Fibroblast of pulmonary artery (primary cell): ENCODE measurements around the gene FOXD4L3.
"Not testable (repeated sequence)": the region's sequence is repeated elsewhere in the genome, so short reads cannot be mapped to it uniquely, and the experiment has no call there.

Experiments used
- DNase-seq: peaks from one replicate; pipeline ENCODE4 v3.0.0-alpha.2; 2010; ENCODE audit warnings: low read depth
- H3K4me3 ChIP-seq: replicated peaks from 2 replicates; pipeline ENCODE4 v1.5.1; 2011; ENCODE audit warnings: low read depth, mild to moderate bottlenecking, control low read depth, low read length, moderate library complexity

Gene FOXD4L3

DNA sequence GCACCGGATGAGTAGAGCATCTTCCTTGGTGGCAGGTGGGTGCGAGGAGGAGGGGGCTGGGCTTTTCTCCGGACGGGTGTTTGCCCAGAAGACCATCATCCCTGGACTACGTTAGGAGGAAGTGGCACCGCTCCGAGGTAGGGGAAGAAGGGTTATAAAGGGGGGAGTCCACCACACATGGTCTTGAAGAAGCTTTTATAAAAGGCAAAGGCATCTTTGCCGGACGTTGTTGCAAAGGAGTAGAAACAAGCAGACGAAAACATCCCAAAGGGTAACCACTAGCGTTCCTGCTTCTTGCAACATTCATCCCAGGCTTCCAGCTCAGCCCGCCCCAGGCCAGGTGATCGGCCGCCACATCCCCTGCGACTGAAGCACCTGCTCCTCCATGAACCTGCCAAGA lies at the start of gene FOXD4L3:
Gene FOXD4L3, plus strand, starts transcription at position 301 of the 400 bp plus-strand sequence. Its CDS starts 85 bp downstream, at position 386.
- not testable (repeated sequence) for DNase-seq, H3K4me3 ChIP-seq

DNA sequence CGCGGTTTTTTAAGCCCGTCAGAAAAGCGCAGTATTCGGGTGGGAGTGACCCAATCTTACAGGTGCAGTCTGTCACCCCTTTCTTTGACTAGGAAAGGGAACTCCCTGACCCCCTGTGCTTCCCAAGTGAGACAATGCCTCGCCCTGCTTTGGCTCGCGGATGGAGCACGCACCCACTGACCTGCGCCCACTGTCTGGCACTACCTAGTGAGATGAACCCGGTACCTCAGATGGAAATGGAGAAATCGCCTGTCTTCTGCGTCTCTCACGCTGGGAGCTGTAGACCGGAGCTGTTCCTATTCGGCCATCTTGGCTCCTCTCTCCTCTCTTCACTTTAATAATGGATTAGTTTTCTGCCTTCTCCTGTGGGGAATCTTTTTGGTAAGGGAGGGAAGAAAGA lies 21.6 kb upstream of the FOXD4L3 start:
- DNase-seq, H3K4me3 ChIP-seq: not testable (repeated sequence)

DNA sequence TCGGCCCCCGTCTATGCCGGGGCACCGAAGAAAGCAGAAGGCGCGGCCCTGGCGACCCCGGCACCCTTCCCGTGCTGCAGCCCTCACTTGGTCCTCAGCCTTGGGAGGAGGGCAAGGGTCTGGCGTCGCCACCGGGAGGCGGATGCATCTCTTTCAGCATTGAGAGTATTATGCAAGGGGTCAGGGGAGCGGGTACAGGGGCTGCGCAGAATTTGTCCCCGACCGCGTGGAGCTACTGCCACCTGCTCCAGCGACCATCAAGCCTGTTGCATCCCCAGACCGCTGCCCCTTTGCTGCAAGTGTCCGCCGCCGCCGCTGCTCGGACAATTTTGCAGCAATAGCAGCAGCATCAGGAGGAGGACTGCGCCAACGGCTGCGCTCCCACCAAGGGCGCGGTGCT lies 1.1 kb downstream of the FOXD4L3 start:
- DNase-seq, result not testable (repeated sequence)

DNA sequence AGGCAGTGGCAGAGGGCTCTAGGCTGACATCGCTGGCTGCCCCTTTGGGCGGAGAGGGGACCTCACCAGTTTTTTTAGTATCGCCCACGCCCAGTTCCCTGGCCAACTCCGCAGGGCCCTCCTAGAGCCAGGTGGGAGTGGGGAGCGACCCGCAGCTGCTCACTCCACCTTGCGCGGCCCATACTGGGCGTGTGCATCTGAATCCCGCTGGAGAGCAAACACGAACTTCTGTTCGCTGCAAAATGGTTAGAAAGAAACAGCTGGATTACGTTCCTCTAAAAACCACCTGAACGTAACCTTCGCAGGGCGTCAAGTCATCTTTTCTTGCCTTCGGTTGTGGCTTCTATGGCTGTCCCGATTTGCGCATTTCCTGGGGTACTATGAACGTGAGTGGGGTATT lies 1.5 kb downstream of the FOXD4L3 start:
- not testable (repeated sequence) for DNase-seq, H3K4me3 ChIP-seq

More for the DNA sequence above, 1.1 kb downstream of the FOXD4L3 start:
- H3K4me3 ChIP-seq, result not testable (repeated sequence)

DNA sequence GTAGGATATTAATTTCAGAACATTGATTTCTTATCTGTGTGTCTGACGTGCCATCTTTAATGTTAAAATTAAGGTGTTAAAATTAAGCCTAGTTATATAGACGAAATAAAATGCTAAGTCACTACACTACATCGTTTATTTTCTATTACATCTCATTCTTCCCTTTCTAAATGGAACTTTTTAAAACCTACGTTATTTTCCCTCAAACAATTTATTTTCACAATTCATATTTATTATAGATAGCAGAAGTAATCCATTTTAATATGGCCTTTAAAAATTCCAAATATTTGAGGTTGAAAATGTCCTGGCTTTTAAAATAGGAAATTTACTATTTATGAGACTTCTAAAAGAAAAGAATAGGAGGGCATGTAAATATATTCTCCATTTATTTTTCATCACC lies 2.1 kb downstream of the FOXD4L3 start:
- not testable (repeated sequence) for DNase-seq, H3K4me3 ChIP-seq

DNA sequence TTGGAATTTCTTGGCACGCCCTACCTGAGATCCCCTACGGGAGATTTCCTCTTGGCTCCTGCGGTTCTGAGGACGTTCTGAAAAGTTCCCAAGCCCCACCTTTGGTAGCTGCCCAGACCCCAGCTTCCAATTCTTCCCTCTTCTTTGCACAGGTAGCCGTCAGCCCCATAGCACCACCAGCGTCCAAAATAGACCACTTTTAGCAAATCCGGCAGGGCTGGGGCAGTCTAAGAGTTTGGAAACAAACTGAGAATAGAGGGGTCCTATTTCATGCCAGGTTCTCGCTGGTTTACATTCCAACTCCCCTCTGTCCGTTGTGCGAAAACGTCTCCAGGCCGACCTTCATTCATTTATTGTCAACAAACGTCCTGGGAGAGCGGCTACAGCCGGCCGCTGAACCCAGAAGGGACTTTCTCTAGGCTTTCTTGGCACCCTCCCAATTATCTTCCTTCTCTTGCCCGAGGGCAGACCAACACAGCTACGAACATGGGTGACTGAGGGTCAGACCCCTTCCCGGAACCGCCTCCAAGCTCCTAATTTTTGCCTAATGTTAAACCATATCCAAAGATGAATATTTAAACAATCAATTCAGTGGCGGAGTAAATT lies 3.1 kb downstream of the FOXD4L3 start:
- not testable (repeated sequence) for DNase-seq, H3K4me3 ChIP-seq

DNA sequence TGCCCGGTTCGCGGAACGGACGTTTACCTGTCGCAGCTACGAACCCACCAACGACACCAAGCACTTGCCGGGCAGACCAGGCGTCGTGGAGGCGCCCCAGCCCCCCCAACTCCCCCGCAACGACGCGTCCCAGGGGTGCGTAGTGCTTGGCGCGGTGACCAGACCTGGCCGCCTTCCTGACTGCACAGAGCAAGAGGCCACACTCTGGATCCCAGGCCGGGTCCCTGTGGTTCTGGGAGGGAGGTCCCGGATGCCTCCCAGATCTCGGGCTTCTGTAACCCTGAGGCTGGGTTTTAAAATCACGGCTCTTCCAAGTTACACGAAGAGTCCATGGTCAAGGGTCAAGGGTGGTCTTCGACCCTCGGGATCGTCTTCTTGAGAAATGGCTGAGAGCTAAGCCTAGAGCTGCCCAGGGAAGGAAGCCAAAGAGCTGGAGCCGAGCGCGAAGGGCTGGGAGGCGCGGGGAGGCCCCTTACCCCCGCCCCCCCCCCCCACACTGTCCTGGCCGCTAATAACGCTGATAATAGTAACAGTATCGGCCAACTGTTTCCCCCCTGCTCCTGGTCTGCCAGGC lies 3.8 kb downstream of the FOXD4L3 start:
- DNase-seq, H3K4me3 ChIP-seq: not testable (repeated sequence)

DNA sequence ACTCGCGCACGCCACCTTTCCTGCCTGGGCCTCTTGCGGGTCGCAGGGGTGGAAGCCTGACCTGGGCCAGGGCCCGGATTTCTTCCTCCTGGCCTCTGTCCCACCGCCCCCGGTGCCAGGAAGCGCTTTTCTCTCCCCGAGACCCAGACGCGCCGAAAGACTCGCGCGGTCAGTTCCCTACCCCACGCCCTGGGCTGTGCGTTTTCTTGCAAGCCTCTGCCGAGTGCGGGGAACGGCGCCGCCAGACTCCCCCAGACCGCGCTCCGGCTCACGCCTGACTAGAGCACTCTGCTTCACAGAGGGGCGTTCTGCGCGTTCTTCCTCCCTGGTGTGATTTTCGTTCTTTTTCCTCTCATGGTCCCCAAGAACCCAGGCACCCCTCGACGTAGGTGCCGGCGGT lies 4.5 kb downstream of the FOXD4L3 start:
- not testable (repeated sequence) for H3K4me3 ChIP-seq, DNase-seq

DNA sequence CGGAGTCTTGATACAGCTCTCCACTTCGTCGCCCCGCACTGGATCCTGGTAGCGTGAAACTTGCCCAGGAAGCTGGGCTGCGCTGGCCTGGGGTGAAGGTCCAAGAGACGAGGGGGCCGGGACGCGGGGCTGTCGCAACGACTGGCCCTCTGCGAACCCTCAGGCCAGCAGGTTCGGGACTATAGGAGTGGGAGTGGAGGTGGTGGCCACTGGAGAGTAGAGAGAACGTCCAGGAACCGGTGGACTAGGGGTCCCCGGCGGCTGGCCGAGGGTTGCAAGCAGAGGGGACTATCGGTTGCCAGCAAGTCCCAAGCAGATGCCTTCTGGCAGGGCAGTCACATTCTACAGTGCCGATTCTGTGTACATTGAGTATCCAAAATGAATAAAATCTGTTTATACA lies 5.0 kb downstream of the FOXD4L3 start:
- H3K4me3 ChIP-seq, DNase-seq: not testable (repeated sequence)

DNA sequence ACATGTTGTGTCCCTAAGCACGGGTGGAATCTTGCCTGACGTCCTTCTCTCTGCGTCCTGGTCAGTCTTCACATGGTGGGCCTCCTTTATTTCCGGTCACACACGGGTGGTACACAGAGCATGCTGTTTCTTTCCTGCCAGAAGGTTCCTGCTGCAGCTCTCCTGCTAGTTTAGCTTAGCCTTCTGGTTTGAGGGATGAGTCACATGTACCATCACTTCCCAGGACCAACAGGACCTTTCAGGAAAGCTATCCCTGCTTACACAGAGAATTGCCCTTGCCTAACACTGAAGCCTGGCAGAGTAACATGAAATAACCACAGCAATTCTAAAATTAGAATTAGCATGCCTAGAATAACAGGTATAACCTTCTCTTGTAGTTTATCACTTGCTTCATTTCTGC lies 8.5 kb downstream of the FOXD4L3 start:
- not testable (repeated sequence) for H3K4me3 ChIP-seq, DNase-seq

DNA sequence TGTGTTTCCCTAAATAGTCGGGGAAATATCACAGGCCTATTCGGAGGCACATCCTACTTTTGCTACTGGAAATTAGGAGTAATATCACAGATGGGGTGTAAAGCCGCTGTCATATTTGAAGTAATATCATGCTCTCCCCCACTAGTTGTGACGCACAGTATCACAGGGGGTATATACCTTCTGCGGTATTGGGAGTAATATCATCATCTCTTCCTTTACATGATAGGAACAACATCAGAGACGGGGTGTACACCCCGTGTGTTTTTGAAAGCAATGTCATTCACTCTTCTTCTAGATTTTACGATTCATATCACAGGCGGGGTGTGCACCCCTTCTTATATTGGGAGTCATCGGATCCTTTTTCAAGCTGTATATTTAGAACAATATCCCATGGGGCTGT lies 15.5 kb downstream of the FOXD4L3 start:
- not testable (repeated sequence) for H3K4me3 ChIP-seq, DNase-seq

DNA sequence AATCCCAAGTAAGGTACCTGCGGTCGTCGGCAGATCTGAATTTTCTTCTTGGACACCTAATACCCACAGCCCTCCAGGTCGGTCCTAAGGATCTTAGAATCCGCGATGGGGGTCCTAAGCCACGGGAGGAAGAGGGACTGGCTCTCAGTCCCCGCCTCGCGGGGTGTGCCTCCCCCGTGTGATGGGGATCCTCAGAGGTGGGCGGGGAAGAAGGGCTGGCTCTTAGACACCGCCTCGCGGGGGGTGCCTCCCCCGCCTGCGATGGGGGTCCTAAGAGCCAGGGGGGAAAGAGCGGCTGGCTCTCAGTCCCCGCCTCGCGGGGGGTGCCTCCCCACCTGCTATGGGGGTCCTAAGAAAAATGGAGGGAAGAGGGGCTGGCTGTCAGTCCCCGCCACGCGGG lies 21.1 kb downstream of the FOXD4L3 start:
- H3K4me3 ChIP-seq, DNase-seq: not testable (repeated sequence)

DNA sequence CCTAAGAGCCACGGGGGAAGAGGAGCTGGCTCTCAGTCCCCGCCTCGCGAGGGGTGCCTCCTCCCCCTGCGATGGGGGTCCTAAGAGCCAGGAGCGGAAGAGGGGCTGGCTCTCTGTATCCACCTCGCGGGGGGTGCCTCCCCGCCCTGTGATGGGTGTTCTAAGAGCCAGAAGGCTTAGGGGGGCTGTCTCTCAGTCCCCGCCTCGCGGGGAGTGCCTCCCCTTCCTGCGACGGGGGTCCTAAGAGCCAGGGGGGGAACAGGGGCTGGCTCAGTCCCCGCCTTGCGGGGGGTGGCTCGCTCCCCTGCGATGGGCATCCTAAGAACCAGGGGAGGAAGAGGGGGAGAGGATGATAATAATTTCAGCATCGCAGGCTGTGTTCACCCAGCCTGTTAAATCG lies 21.9 kb downstream of the FOXD4L3 start:
- DNase-seq, H3K4me3 ChIP-seq: not testable (repeated sequence)

DNA sequence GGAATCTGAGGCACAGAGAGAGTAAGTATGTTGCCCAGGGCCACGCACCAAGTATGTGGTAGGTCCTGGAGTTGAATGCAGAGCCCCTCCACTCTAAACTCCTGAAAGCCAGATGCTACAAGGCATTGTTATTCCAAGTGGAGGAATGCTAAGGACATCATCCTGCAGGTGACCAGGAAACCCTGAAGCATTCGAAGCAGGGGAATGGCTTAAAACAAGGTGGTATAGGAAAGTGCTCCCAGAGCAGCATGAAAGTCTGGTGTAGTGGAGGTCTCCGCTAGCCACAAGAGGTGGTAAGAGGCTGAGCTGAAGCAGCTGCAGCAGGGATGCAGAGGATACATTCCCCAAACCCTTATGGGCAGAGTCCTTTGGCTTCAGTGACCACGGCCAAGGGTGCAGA lies 26.4 kb downstream of the FOXD4L3 start:
- DNase-seq, H3K4me3 ChIP-seq: not testable (repeated sequence)

DNA sequence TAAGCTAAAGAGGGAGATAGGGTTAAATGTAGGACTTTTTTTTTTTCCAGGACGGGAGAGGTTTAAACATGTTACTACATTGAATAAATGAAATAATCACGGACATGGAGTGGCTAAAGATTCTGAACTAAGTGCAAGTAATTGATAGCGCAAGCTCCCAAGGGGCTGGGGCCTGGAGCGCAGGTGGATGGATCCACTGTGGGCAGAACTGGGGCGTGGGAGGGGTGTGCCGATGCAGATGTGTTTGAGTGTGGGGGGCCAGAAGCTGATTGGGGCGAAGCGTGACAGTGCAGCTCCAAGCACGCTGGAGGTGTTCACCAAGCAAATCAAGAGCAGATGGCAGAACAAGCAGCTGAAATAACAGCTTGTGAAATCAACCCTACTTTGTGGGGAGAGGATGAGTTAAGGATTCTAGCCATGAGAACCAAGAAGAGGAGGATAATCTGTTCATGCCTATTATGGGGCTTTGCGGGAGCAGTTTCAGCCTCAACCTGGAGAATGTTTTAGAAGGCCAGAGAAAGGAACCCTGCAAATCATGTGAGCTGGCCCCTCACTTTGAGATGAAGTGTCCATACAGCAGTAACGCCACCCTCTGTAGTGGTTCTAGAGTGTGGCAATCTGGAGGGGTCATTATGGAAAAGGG lies 28.0 kb downstream of the FOXD4L3 start:
- not testable (repeated sequence) for H3K4me3 ChIP-seq, DNase-seq

DNA sequence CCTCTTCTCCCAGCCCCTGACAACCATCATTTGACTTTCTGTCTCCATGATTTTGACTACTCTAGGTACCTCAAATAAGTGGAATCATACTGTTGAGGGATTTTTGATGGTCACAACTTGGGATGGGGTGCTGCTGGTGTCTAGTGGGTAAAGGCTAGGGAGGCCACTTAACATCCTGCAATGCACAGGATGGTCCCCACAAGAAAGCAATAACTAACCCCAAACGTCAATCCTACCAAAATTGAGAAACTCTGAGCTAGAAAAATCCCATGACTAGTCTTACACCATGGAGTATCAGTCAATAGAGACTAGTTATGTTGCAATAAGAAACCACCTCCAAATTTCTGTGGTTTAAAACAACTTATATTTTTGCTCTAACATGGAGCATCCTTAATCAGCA lies 29.5 kb downstream of the FOXD4L3 start:
- H3K4me3 ChIP-seq, DNase-seq: not testable (repeated sequence)

DNA sequence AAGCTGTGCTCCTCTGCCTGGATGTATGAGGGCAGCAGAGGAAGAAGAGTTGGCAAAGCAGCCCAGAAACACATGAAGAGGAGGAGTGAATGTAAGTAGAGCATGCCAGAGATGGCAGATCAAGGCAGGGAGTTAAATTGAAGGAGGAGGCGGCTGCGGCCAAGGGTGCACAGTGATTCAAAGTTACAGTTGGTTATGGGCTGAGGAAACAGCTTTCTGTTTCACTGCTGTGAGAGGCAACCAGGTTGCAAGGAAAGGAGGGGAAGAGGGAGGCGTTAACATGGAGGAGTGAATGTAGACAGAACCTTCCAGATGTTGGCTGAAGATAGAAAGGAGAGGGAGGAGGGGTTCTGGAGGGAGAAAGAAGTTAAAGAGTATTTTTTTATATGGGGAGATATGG lies 33.3 kb downstream of the FOXD4L3 start:
- not testable (repeated sequence) for DNase-seq, H3K4me3 ChIP-seq

DNA sequence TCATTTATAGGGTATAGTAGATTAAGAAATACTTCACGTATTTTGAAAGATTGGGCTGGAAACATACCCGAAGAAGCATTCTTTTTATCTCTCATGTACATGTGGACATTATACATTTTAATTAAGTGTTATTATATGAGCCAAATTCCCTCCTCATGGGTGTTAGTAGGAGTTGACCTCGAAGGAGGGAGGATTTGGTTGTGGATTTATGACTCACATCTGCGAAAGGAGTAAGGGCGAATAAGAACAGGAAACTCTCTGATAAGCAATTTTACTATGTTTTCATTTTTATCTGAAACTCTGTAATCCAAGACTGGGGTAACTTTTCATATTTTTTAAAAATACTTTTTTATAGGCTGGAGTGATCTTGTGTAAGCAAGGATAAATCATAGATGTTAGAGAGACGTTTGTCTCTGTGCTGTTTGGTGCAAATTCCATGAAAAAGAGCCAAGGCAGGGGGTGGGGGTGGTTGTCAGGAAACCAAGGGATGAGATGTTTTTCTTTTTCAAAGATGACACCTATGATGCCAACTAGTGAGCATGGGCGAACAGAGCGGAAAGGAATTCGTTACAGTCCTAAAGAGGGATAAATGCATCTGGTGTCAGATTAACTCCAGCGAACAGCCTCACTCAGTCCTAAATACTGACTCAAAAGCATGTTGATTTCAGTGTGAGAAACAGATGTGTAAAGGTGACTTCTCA lies 34.1 kb downstream of the FOXD4L3 start:
- DNase-seq, result peak; percentile 0
- not testable (repeated sequence) for H3K4me3 ChIP-seq

DNA sequence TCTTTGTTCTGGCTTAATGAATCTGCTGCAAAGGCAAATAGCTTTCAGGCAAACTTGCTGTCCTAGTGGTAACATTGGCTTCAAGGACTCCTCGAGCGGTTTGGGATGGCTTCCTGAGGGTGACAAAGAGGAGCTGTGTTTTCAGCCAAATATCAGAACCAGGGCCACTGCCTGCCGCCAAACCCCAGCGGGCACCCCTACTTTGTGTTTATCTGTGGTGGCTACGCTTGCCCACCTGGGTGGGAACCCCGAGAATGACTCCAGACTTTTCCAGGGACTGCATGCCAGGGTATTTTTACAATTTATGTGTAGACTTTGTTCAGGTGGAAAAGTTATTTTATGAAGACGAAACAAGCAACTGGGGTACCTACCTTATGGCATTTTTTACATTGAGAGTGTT lies 35.3 kb downstream of the FOXD4L3 start:
- DNase-seq, H3K4me3 ChIP-seq: not testable (repeated sequence)
